Uterine smooth muscle cell (primary cell): ENCODE results near the gene NUTM2E. TPM values are rescaled to one million over a fixed set of nuclear protein-coding genes. Genes with fewer than 3 reads are reported as not detected.

Source experiments
- total RNA-seq: library from RNA; depleted of rRNA; stranded (reverse); fragments of >200 nt; gene quantifications from 2 replicates; pipeline ENCODE4 v1.2.3, GENCODE V29; 2014

NUTM2E gene
- total RNA-seq: not detected in 2 replicates

GRCh38 chr10:79826496-79827215, at the start of gene NUTM2E:
TSS of gene NUTM2E (plus strand) at chr10:79826739. CDS start at chr10:79841741, 15,002 bp downstream.

Other genes starting within 250 kb of the NUTM2E start
- under 0.01 TPM in 1 of 2 replicates, not detected in the other for gene SFTPA1, start 215.8 kb upstream of the NUTM2E start, total RNA-seq
- 0.22 and 0.37 TPM in 2 replicates for gene NUTM2B, start 123.5 kb upstream of the NUTM2E start, total RNA-seq
- gene SFTPD, start 122.4 kb downstream of the NUTM2E start, total RNA-seq: not detected in 2 replicates